IPS-20b (cell line): ENCODE results near the gene KRT16.
"Not testable (repeated sequence)": the region's sequence is repeated elsewhere in the genome, so short reads cannot be mapped to it uniquely, and the experiment has no call there.

ENCODE experiments used
- H3K27ac ChIP-seq: one replicate; pipeline ENCODE4 v1.5.1; 2013; ENCODE audit warnings: low read length
- H3K27me3 ChIP-seq: 2 replicates; pipeline ENCODE4 v1.6.1; 2013; ENCODE audit warnings: mild to moderate bottlenecking, low read length, inconsistent platforms; ENCODE audit not compliant: insufficient read depth
- H3K36me3 ChIP-seq: 2 replicates; pipeline ENCODE4 v1.6.1; 2013; ENCODE audit warnings: low read depth, mild to moderate bottlenecking, inconsistent platforms, low read length, moderate library complexity; ENCODE audit not compliant: insufficient read depth
- H3K4me1 ChIP-seq: 2 replicates; pipeline ENCODE4 v1.6.1; 2013; ENCODE audit warnings: mild to moderate bottlenecking, control low read depth, inconsistent platforms, low read length, moderate library complexity; ENCODE audit not compliant: insufficient read depth
- H3K4me3 ChIP-seq: 2 replicates; pipeline ENCODE4 v1.5.1; 2013; ENCODE audit warnings: mild to moderate bottlenecking, low read length, inconsistent platforms
- H3K9ac ChIP-seq: 2 replicates; pipeline ENCODE4 v1.6.1; 2013; ENCODE audit warnings: low read depth, mild to moderate bottlenecking, inconsistent platforms, low read length, moderate library complexity
- H3K9me3 ChIP-seq: 2 replicates; pipeline ENCODE4 v1.6.1; 2013; ENCODE audit warnings: mild to moderate bottlenecking, low read depth, low read length, inconsistent platforms; ENCODE audit not compliant: insufficient read depth

The KRT16 gene

GRCh38 chr17:41622340-41623183, 10.0 kb upstream of the KRT16 start:
- not testable (repeated sequence) for H3K9ac ChIP-seq, H3K36me3 ChIP-seq, H3K27ac ChIP-seq, H3K4me3 ChIP-seq, H3K9me3 ChIP-seq, H3K27me3 ChIP-seq, H3K4me1 ChIP-seq

GRCh38 chr17:41621916-41622315, 9.3 kb upstream of the KRT16 start:
- Histone ChIP-seq H3K9me3 (no peaks in the 10 kb centered on the region), H3K36me3 (no peaks in the 10 kb centered on the region), H3K9ac (no peak overlapping the region), H3K4me1 (no peaks in the 10 kb centered on the region), H3K27ac (no peak overlapping the region), H3K27me3 (no peaks in the 10 kb centered on the region), H3K4me3 (no peak overlapping the region)

- not testable (repeated sequence) for H3K4me3 ChIP-seq, H3K27ac ChIP-seq, H3K9ac ChIP-seq, H3K4me1 ChIP-seq, H3K36me3 ChIP-seq, H3K9me3 ChIP-seq, H3K27me3 ChIP-seq
These were observed 8.9 kb upstream of the KRT16 start for GRCh38 chr17:41621435-41621817.

GRCh38 chr17:41620583-41621434, 8.2 kb upstream of the KRT16 start:
- Histone ChIP-seq H3K4me1 (no peaks in the 10 kb centered on the region), H3K36me3 (no peaks in the 10 kb centered on the region), H3K9me3 (no peaks in the 10 kb centered on the region), H3K27me3 (no peaks in the 10 kb centered on the region), H3K27ac (no peak overlapping the region), H3K4me3 (no peak overlapping the region), H3K9ac (no peak overlapping the region)

GRCh38 chr17:41619927-41620582, 7.5 kb upstream of the KRT16 start:
- not testable (repeated sequence) for H3K4me3 ChIP-seq, H3K9ac ChIP-seq, H3K27ac ChIP-seq, H3K27me3 ChIP-seq, H3K4me1 ChIP-seq, H3K9me3 ChIP-seq, H3K36me3 ChIP-seq

GRCh38 chr17:41619036-41619926, 6.7 kb upstream of the KRT16 start:
- Histone ChIP-seq H3K4me1 (no peaks in the 10 kb centered on the region), H3K4me3 (no peak overlapping the region), H3K27me3 (no peaks in the 10 kb centered on the region), H3K27ac (no peak overlapping the region), H3K9me3 (no peaks in the 10 kb centered on the region), H3K9ac (no peak overlapping the region), H3K36me3 (no peaks in the 10 kb centered on the region)

GRCh38 chr17:41618341-41619035, 5.9 kb upstream of the KRT16 start:
- Histone ChIP-seq H3K27me3 (no peaks in the 10 kb centered on the region), H3K36me3 (no peaks in the 10 kb centered on the region), H3K27ac (no peak overlapping the region), H3K4me3 (no peak overlapping the region), H3K9me3 (no peaks in the 10 kb centered on the region), H3K4me1 (no peaks in the 10 kb centered on the region), H3K9ac (no peak overlapping the region)

- no peak overlapping the region for H3K4me3 ChIP-seq
- H3K9me3 ChIP-seq = no peaks in the 10 kb centered on the region
- no peaks in the 10 kb centered on the region for H3K27me3 ChIP-seq
- H3K27ac ChIP-seq = no peak overlapping the region
- no peak overlapping the region for H3K9ac ChIP-seq
- no peaks in the 10 kb centered on the region for H3K4me1 ChIP-seq
- no peaks in the 10 kb centered on the region for H3K36me3 ChIP-seq
These were observed 5.1 kb upstream of the KRT16 start for GRCh38 chr17:41617698-41618097.

GRCh38 chr17:41617136-41617535, 4.6 kb upstream of the KRT16 start:
- Histone ChIP-seq H3K9me3 (no peaks in the 10 kb centered on the region), H3K36me3 (no peaks in the 10 kb centered on the region), H3K4me1 (no peaks in the 10 kb centered on the region), H3K27ac (no peak overlapping the region), H3K9ac (no peak overlapping the region), H3K27me3 (no peaks in the 10 kb centered on the region), H3K4me3 (no peak overlapping the region)

GRCh38 chr17:41616486-41616885, 3.9 kb upstream of the KRT16 start:
- not testable (repeated sequence) for H3K9ac ChIP-seq, H3K4me3 ChIP-seq, H3K36me3 ChIP-seq, H3K9me3 ChIP-seq, H3K4me1 ChIP-seq, H3K27ac ChIP-seq, H3K27me3 ChIP-seq

GRCh38 chr17:41615454-41615853, 2.9 kb upstream of the KRT16 start:
- no peak overlapping the region for H3K4me3 ChIP-seq
- no peaks in the 10 kb centered on the region for H3K4me1 ChIP-seq
- H3K9ac ChIP-seq = no peak overlapping the region
- no peak overlapping the region for H3K27ac ChIP-seq
- H3K9me3 ChIP-seq = no peaks in the 10 kb centered on the region
- no peaks in the 10 kb centered on the region for H3K27me3 ChIP-seq
- H3K36me3 ChIP-seq = no peaks in the 10 kb centered on the region
